GM18505 (cell line): ENCODE measurements around the gene ZIC1.

ENCODE experiments used
- ATAC-seq: cut with Tn5 transposase; IDR thresholded peaks from one replicate; pipeline ENCODE4 v1.9.1; 2021; ENCODE audit not compliant: unreplicated experiment
- POLR2A ChIP-seq: IDR thresholded peaks from 4 replicates; pipeline ENCODE4 v1.6.1; 2011; ENCODE audit warnings: borderline replicate concordance; ENCODE audit not compliant: insufficient read depth, insufficient read length; ENCODE audit errors: extremely low read depth

Gene ZIC1

DNA sequence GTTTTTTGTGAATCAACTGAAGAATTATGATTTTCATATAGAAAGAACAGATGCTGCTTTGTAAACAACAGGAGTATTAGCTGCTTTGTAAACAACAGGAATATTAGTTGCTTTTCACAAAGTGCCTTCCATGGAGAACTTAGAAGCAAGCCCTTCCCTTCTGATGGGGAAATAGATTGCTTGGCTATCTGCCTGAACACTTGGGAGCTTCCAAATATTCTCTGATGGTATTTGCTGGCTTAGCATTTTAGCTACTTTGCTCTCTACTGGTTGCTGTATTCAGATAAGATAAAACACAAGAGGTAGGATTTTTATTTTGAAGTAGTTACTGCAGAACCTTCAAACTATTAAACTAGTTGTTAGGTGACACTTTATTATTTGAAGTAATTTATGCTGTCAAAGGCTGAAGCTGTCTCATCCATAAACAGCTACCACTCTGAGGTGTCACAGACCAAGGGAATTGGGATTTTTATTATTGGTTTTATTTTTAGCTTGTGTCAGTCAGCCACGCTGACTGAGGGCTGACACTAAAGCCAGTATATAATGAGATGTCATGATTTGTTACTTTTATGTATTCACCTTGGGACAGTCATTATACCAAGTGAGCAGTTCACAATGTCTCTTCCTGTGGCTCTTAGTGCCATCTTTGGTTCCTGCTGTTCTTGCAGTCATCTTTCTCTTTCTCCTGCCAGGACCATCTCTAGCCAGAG, 50.0 kb downstream of the ZIC1 start:
- no peak for TF ChIP-seq POLR2A
- ATAC-seq, result no peak

DNA sequence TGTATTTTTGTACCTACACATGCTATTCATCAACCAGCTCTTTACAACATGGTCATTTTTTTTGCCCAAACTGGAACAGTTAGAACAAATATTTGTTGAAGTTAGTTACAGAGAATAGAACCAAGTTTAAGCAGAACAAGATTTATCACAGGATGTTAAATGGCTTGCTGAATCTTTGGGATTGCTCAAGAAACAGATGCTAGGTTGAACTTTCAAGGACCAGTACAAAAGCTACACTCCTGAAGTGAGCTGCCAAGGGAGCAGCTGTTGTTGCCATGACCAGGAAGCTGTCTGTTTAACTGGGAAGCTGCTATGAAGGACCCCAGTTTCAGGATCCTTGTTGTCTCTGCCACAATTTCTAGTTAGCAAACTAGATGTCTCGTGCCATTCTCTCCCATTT, 53.7 kb downstream of the ZIC1 start:
- TF ChIP-seq POLR2A, result no peak
- no peak for ATAC-seq
